Measurements from ENCODE around the gene BTBD17. TPM values are rescaled to one million over a fixed set of nuclear protein-coding genes. Genes with fewer than 3 reads are reported as not detected.

Gene BTBD17
- total RNA-seq, 6 donors from 2014 or later, result 1.2 TPM; not detected in 5

DNA sequence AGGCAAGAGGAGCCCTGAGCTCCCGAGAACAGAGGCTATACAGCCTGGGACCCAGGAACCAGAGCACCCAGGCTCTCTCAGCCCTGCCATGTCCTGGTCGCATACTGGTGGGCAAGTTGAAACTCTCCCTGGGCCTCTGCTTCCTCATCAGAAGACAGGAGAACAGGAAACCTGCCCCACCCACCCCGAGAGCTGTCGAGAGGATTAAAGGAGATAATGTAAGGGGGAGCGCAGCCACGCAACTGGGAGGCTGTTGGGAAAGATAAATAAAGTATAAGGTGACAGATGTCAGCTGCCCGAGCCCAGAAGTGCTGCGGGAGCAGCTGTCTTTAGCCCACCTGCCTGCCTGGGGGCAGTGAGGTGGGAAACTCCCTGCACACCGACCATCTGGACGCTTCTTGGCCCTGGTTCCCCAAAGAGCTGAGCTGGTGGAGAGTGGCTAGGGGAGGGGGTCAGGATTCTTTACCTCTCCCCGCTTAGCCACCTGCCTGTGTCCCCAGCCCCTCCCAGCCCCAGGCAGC is 28.8 kb downstream of the BTBD17 start:
- Histone ChIP-seq H3K4me1 (no peaks in the 10 kb centered on the region), H3K27me3 (no peaks in the 10 kb centered on the region), H3K36me3 (no peaks in the 10 kb centered on the region), H3K9me3 (no peaks in the 10 kb centered on the region), H3K27ac (no peak overlapping the region), H3K4me3 (no peak overlapping the region)
- ATAC-seq (ENCODE audit: low FRiP score in 2 of 2) (no peak), DNase-seq (no peak)
- TF ChIP-seq, protein P1, sequence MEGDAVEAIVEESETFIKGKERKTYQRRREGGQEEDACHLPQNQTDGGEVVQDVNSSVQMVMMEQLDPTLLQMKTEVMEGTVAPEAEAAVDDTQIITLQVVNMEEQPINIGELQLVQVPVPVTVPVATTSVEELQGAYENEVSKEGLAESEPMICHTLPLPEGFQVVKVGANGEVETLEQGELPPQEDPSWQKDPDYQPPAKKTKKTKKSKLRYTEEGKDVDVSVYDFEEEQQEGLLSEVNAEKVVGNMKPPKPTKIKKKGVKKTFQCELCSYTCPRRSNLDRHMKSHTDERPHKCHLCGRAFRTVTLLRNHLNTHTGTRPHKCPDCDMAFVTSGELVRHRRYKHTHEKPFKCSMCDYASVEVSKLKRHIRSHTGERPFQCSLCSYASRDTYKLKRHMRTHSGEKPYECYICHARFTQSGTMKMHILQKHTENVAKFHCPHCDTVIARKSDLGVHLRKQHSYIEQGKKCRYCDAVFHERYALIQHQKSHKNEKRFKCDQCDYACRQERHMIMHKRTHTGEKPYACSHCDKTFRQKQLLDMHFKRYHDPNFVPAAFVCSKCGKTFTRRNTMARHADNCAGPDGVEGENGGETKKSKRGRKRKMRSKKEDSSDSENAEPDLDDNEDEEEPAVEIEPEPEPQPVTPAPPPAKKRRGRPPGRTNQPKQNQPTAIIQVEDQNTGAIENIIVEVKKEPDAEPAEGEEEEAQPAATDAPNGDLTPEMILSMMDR (IDR thresholded peaks at IDR 0.05), result no peak
- TF ChIP-seq POLR2AphosphoS5 (IDR thresholded peaks at IDR 0.05) (no peak), EP300 (IDR thresholded peaks at IDR 0.05) (no peak), POLR2A (IDR thresholded peaks at IDR 0.05) (no peak)
- 27 to 31% methylated on average over 11 of the region's 11 CpGs for WGBS, 2 donors

DNA sequence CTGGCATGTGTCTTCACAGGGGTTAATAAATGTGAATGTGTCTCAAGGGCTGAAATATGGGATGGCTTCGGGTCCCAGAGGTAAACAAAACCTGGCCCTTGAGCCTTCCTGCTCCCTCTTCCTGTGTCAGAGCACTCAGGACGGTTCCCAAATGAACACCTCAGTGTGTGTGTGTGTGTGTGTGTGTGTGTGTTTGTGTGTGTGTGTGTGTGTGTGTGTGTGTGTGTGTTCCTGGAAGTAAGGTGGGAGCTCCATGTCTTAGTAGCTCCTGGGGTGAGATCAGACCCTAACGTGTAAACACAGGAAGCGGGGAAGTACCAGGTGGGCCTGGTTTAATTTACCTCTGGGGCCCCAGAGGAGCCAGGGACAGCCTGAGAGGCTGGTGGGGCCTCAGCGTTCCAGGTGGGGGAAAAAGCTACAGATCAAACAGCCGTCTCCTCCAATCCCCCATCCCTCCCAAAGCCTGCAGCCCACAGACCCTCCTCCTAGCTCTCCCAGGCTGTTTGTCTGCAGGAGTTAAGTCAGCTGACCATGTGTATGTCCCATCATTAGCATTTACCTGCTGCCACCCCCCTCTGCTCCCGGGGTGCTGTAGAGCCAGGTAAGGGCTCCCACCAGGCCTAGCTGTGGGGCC is 29.5 kb downstream of the BTBD17 start:
- TF ChIP-seq POLR2AphosphoS5 (IDR thresholded peaks at IDR 0.05) (no peak), EP300 (IDR thresholded peaks at IDR 0.05) (no peak), POLR2A (IDR thresholded peaks at IDR 0.05) (no peak)
- TF ChIP-seq, protein P1 (IDR thresholded peaks at IDR 0.05), result no peak
- Histone ChIP-seq H3K36me3 (no peaks in the 10 kb centered on the region), H3K9me3 (no peaks in the 10 kb centered on the region), H3K27ac (no peak overlapping the region), H3K4me1 (no peaks in the 10 kb centered on the region), H3K27me3 (no peaks in the 10 kb centered on the region), H3K4me3 (no peak overlapping the region)
- ATAC-seq (ENCODE audit: low FRiP score in 2 of 2), result no peak
- 66 to 69% methylated on average over 6 to 7 of the region's 7 CpGs for WGBS, 2 donors
- no peak for DNase-seq

DNA sequence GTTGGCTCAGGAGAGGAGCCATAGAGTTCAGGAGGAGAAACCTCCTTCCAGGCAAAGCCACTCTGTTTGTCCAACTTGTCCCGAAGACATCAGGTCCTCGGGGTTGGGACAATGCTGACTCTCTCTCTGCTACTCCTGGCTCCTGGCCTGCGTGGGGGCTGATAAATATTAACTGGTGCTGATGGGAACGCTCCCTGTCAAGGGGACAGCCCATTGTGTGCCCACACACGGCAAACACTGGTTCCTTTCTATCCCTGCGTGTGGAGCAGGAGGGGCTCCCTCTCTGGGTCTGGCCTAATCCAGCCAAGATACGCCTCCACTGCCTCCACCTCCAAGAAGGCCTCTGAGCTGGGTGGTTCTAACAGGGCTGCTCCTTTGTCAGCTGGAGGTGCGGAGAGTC is 31.2 kb downstream of the BTBD17 start:
- WGBS, 2 donors, result 72% methylated on average over 7 of the region's 8 CpGs; no CpG with 5 or more reads in 1 of the 2 donors
- H3K27ac ChIP-seq, result no peak overlapping the region
- H3K36me3 ChIP-seq, result no peaks in the 10 kb centered on the region

DNA sequence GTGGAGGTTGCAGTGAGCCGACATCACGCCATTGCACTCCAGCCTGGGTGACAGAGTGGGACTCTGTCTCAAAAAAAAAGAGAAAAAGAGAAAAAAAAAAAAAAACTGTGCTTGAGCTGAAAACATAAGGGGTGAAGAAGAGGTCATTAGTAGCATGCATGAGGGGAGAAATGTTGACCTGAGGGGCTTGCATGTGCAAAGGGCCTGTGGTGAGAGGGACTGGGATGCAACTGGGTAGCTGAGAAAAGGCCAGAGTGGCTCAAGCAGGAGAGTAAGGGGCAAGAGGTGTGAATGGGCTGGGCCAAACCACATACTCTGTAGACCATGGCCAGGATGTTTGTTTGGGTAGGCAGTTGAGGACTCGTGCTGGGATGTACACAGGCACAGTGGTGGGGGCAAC is 32.3 kb downstream of the BTBD17 start:
- Histone ChIP-seq H3K4me3 (no peak overlapping the region), H3K36me3 (no peaks in the 10 kb centered on the region), H3K27ac (no peak overlapping the region), H3K27me3 (peaks cover 0 to 10% (median 4%) of the 10 kb centered on the region in 4 donors), H3K4me1 (peaks cover 15 to 21% (median 15%) of the 10 kb centered on the region in 4 donors), H3K9me3 (no peaks in the 10 kb centered on the region)
- TF ChIP-seq POLR2A (IDR thresholded peaks at IDR 0.05), result no peak
- TF ChIP-seq POLR2AphosphoS5 (IDR thresholded peaks at IDR 0.05), result no peak
- DNase-seq (no peak), ATAC-seq (ENCODE audit: low FRiP score in 2 of 2) (no peak)
- 67 to 69% methylated on average over 3 of the region's 3 CpGs for WGBS, 2 donors

More for the DNA sequence above, 31.2 kb downstream of the BTBD17 start:
- H3K4me1 ChIP-seq, result peaks cover 13 to 14% (median 14%) of the 10 kb centered on the region in 4 donors
- TF ChIP-seq EP300 (IDR thresholded peaks at IDR 0.05) (no peak), POLR2A (IDR thresholded peaks at IDR 0.05) (no peak), POLR2AphosphoS5 (IDR thresholded peaks at IDR 0.05) (no peak)
- TF ChIP-seq, protein P1 (IDR thresholded peaks at IDR 0.05), result no peak
- no peak overlapping the region for H3K4me3 ChIP-seq
- ATAC-seq (ENCODE audit: low FRiP score in 2 of 2), result no peak
- DNase-seq, result no peak
- no peaks in the 10 kb centered on the region for H3K9me3 ChIP-seq
- peaks cover 0 to 10% (median 4%) of the 10 kb centered on the region in 4 donors for H3K27me3 ChIP-seq

DNA sequence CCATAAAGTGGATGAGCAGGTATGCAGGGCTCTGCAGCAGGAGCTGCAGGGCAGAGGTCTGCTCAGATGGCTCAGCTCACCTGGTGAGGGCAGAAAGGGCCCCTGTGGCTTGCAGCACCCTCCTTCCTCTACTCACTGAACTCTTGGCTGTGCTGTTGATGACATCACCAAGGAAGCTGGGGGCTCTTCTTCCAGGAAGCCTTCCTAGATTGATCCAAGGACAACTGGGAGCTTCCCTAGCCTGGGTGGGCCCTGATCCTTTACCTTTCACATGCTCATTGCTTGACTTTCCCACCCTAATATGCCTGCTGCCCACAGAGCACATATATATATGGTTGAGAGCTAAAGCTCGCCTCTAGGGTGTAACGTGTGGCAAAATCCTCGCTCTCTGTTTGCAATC is 33.2 kb downstream of the BTBD17 start:
- no peak overlapping the region for H3K27ac ChIP-seq
- ATAC-seq (ENCODE audit: low FRiP score in 2 of 2) (no peak), DNase-seq (no peak)
- H3K4me3 ChIP-seq, result no peak overlapping the region
- H3K9me3 ChIP-seq, result no peaks in the 10 kb centered on the region
- WGBS, 2 donors, result 89 to 94% methylated on average over 3 of the region's 3 CpGs
- H3K27me3 ChIP-seq, result peaks cover 0 to 10% (median 4%) of the 10 kb centered on the region in 4 donors
- TF ChIP-seq POLR2A (IDR thresholded peaks at IDR 0.05), result no peak
- no peak for TF ChIP-seq EP300 (IDR thresholded peaks at IDR 0.05)
- TF ChIP-seq POLR2AphosphoS5 (IDR thresholded peaks at IDR 0.05), result no peak
- TF ChIP-seq, protein P1 (IDR thresholded peaks at IDR 0.05), result no peak
- H3K4me1 ChIP-seq, result peaks cover 15 to 21% (median 15%) of the 10 kb centered on the region in 4 donors
- no peaks in the 10 kb centered on the region for H3K36me3 ChIP-seq
